HEK293 (cell line): ENCODE measurements around the gene C2orf66.

Experiments used
- SP2 ChIP-seq: fragments of 450-650 bp; formaldehyde crosslinking; IDR thresholded peaks from 2 replicates; pipeline ENCODE4 v1.5.1; 2016; ENCODE audit warnings: missing biosample characterization, missing genetic modification characterization
- SP7 ChIP-seq: fragments of 450-650 bp; formaldehyde crosslinking; IDR thresholded peaks from 2 replicates; pipeline ENCODE4 v1.5.1; 2016; ENCODE audit warnings: missing biosample characterization, missing genetic modification characterization
- ZFP3 ChIP-seq: fragments of 450-650 bp; formaldehyde crosslinking; IDR thresholded peaks from 2 replicates; pipeline ENCODE4 v1.5.1; 2016; ENCODE audit warnings: low read depth, missing biosample characterization, missing genetic modification characterization
- ZNF146 ChIP-seq: fragments of 450-650 bp; formaldehyde crosslinking; IDR thresholded peaks from 2 replicates; pipeline ENCODE4 v1.5.1; 2016; ENCODE audit warnings: missing biosample characterization, missing genetic modification characterization
- ZNF155 ChIP-seq: fragments of 450-650 bp; formaldehyde crosslinking; IDR thresholded peaks from 2 replicates; pipeline ENCODE4 v1.5.1; 2016; ENCODE audit warnings: missing biosample characterization, missing genetic modification characterization
- ZNF266 ChIP-seq: fragments of 450-650 bp; formaldehyde crosslinking; IDR thresholded peaks from 2 replicates; pipeline ENCODE4 v1.5.1; 2016; ENCODE audit warnings: missing biosample characterization, missing genetic modification characterization, low read depth
- ZNF311 ChIP-seq: fragments of 450-650 bp; formaldehyde crosslinking; IDR thresholded peaks from 2 replicates; pipeline ENCODE4 v1.5.1; 2017; ENCODE audit warnings: missing biosample characterization, missing genetic modification characterization, borderline replicate concordance
- ZNF530 ChIP-seq: fragments of 450-650 bp; formaldehyde crosslinking; IDR thresholded peaks from 2 replicates; pipeline ENCODE4 v1.5.1; 2016; ENCODE audit warnings: low read depth, missing biosample characterization, missing genetic modification characterization
- ZNF624 ChIP-seq: fragments of 450-650 bp; formaldehyde crosslinking; IDR thresholded peaks from 2 replicates; pipeline ENCODE4 v1.5.1; 2017; ENCODE audit warnings: missing biosample characterization, missing genetic modification characterization
- ZNF626 ChIP-seq: fragments of 450-650 bp; sonication (Bioruptor Pico); formaldehyde crosslinking; IDR thresholded peaks from 2 replicates; pipeline ENCODE4 v1.5.1; 2018; ENCODE audit warnings: missing biosample characterization, missing genetic modification characterization, inconsistent platforms
- ZNF670 ChIP-seq: fragments of 450-650 bp; formaldehyde crosslinking; IDR thresholded peaks from 2 replicates; pipeline ENCODE4 v1.5.1; 2016; ENCODE audit warnings: missing biosample characterization, missing genetic modification characterization, low read depth
- TF ChIP-seq, protein P1 (sequence below): fragments of 450-650 bp; formaldehyde crosslinking; IDR thresholded peaks from 2 replicates; pipeline ENCODE4 v1.5.1; 2016; ENCODE audit warnings: missing biosample characterization, missing genetic modification characterization
- TF ChIP-seq, protein P2 (sequence below): fragments of 450-650 bp; formaldehyde crosslinking; IDR thresholded peaks from 2 replicates; pipeline ENCODE4 v1.5.1; 2016; ENCODE audit warnings: missing biosample characterization, missing genetic modification characterization, borderline replicate concordance

DNA sequence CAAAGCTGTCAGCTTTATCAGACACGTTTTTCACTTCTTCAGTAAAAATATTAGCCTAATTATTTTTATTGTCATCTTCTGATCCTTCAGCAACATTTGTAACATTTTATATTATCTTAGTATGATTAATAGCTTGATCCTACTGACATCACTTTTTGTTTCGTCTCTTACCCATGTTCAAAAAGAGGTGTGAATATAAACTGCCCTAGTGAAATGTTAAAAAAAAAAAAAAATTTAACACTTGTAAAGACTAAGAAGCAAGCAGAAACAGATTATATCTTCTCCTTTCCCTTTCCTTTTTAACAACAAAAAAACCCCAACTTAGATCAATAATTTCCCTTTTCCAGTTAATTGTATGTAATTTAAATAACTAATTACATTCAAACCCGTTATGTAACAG is 36.2 kb upstream of the C2orf66 start:
- TF ChIP-seq ZFP3 (tag by site-specific recombination) (no peak), ZNF266 (tag by site-specific recombination) (no peak), ZNF530 (tag by site-specific recombination) (no peak), SP2 (tag by site-specific recombination) (no peak), ZNF670 (tag by site-specific recombination) (no peak), SP7 (tag by site-specific recombination) (no peak), ZNF155 (tag by site-specific recombination) (no peak), ZNF624 (tag by site-specific recombination) (no peak), ZNF146 (no peak), ZNF626 (tag by site-specific recombination) (no peak), ZNF311 (tag by site-specific recombination) (no peak)
- TF ChIP-seq, protein P1, sequence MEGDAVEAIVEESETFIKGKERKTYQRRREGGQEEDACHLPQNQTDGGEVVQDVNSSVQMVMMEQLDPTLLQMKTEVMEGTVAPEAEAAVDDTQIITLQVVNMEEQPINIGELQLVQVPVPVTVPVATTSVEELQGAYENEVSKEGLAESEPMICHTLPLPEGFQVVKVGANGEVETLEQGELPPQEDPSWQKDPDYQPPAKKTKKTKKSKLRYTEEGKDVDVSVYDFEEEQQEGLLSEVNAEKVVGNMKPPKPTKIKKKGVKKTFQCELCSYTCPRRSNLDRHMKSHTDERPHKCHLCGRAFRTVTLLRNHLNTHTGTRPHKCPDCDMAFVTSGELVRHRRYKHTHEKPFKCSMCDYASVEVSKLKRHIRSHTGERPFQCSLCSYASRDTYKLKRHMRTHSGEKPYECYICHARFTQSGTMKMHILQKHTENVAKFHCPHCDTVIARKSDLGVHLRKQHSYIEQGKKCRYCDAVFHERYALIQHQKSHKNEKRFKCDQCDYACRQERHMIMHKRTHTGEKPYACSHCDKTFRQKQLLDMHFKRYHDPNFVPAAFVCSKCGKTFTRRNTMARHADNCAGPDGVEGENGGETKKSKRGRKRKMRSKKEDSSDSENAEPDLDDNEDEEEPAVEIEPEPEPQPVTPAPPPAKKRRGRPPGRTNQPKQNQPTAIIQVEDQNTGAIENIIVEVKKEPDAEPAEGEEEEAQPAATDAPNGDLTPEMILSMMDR (tag by site-specific recombination) = no peak
- TF ChIP-seq, protein P2, sequence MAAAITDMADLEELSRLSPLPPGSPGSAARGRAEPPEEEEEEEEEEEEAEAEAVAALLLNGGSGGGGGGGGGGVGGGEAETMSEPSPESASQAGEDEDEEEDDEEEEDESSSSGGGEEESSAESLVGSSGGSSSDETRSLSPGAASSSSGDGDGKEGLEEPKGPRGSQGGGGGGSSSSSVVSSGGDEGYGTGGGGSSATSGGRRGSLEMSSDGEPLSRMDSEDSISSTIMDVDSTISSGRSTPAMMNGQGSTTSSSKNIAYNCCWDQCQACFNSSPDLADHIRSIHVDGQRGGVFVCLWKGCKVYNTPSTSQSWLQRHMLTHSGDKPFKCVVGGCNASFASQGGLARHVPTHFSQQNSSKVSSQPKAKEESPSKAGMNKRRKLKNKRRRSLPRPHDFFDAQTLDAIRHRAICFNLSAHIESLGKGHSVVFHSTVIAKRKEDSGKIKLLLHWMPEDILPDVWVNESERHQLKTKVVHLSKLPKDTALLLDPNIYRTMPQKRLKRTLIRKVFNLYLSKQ (tag by site-specific recombination) = no peak
